Keratinocyte (primary cell): Measurements from ENCODE around the gene CDH15. TPM values are rescaled to one million over a fixed set of nuclear protein-coding genes. Genes with fewer than 3 reads are reported as not detected.

Experiments
- DNase-seq: peaks from one replicate; pipeline ENCODE4 v3.0.0-alpha.2; 2011; ENCODE audit warnings: low read depth, missing footprints, low spot score
- FAIRE-seq: peaks from 2 replicates; lab custom pipeline; 2011; peaks lifted over from hg19 to GRCh38; lab: Jason Lieb, UNC
- H2AFZ ChIP-seq: 2 replicates; pipeline ENCODE4 v1.6.0; 2012; ENCODE audit warnings: low read length, control low read depth, inconsistent platforms; ENCODE audit not compliant: control insufficient read depth
- H3K27ac ChIP-seq: 2 replicates; pipeline ENCODE4 v1.5.1; 2011; ENCODE audit warnings: low read length; ENCODE audit not compliant: control insufficient read depth, insufficient read depth
- H3K27me3 ChIP-seq: 3 replicates; pipeline ENCODE4 v1.6.0; 2011; ENCODE audit warnings: low read length; ENCODE audit not compliant: control insufficient read depth, insufficient read depth; ENCODE audit errors: extremely low read depth
- H3K36me3 ChIP-seq, 2 experiments: 2 replicates in 1 of 2; 3 replicates in 1 of 2; pipeline ENCODE4 v1.5.1; 2011; ENCODE audit warnings: low read length in 2 of 2, mild to moderate bottlenecking in 1 of 2; ENCODE audit not compliant: control insufficient read depth in 2 of 2, insufficient read depth in 2 of 2; ENCODE audit errors: extremely low read depth in 1 of 2
- H3K4me1 ChIP-seq: 3 replicates; pipeline ENCODE4 v1.5.1; 2011; ENCODE audit warnings: low read length; ENCODE audit not compliant: control insufficient read depth, insufficient read depth; ENCODE audit errors: extremely low read depth
- H3K4me2 ChIP-seq: 3 replicates; pipeline ENCODE4 v1.6.0; 2011; ENCODE audit warnings: low read depth, low read length; ENCODE audit not compliant: control insufficient read depth, insufficient read depth; ENCODE audit errors: extremely low read depth
- H3K4me3 ChIP-seq, 3 experiments: fragments of 200-600 bp in 1 of 3; sonication (generic) in 1 of 3; 2 replicates in 2 of 3; 3 replicates in 1 of 3; pipeline ENCODE4 v1.5.1; 2011 to 2016; ENCODE audit warnings: low read length in 3 of 3, mild to moderate bottlenecking in 3 of 3, control low read depth in 2 of 3, inconsistent platforms in 1 of 3, low read depth in 1 of 3, mixed read lengths in 1 of 3, mixed run types in 1 of 3, moderate library complexity in 1 of 3; ENCODE audit not compliant: control insufficient read depth in 2 of 3, insufficient read depth in 2 of 3; ENCODE audit errors: extremely low read depth in 1 of 3
- H3K79me2 ChIP-seq: 2 replicates; pipeline ENCODE4 v1.6.0; 2012; ENCODE audit warnings: low read length; ENCODE audit not compliant: control insufficient read depth, insufficient read depth
- H3K9ac ChIP-seq: 3 replicates; pipeline ENCODE4 v1.6.0; 2011; ENCODE audit warnings: low read length; ENCODE audit not compliant: control insufficient read depth, insufficient read depth; ENCODE audit errors: extremely low read depth
- H3K9me1 ChIP-seq: 3 replicates; pipeline ENCODE4 v1.6.0; 2011; ENCODE audit warnings: low read length; ENCODE audit not compliant: control insufficient read depth, insufficient read depth; ENCODE audit errors: extremely low read depth
- H3K9me3 ChIP-seq: 2 replicates; pipeline ENCODE4 v1.5.1; 2012; ENCODE audit warnings: low read depth, low read length; ENCODE audit not compliant: control insufficient read depth
- H4K20me1 ChIP-seq: 3 replicates; pipeline ENCODE4 v1.6.0; 2011; ENCODE audit warnings: low read length; ENCODE audit not compliant: control insufficient read depth, insufficient read depth; ENCODE audit errors: extremely low read depth
- EZH2 ChIP-seq: IDR thresholded peaks from one replicate; pipeline ENCODE4 v1.6.1; 2012; ENCODE audit warnings: inconsistent platforms, mild to moderate bottlenecking, low read length, moderate library complexity
- dilution Hi-C: fragments of 300-500 bp; cut with MboI; formaldehyde crosslinking; loops from one replicate; pipeline ENCODE4 v1.7.0; 2020; ENCODE audit warnings: low sequenced_read_pairs; ENCODE audit not compliant: extremely low pct_ligation_motif_present
- polyA plus RNA-seq, 5 experiments: library from polyadenylated mRNA; depleted of rRNA in 3 of 5; stranded (reverse) in 3 of 5; stranded (forward) in 1 of 5; unstranded in 1 of 5; fragments of >200 nt; gene quantifications; 1 replicate in 1 of 5; 2 replicates in 3 of 5; 3 replicates in 1 of 5; pipeline versions ENCODE4 v1.2.1 to v1.2.3, GENCODE V29; 2011 to 2012; ENCODE audit warnings: missing spikeins in 2 of 5, low read depth in 1 of 5, low replicate concordance in 1 of 5
- TF ChIP-seq, protein P1 (sequence below), 3 experiments: IDR thresholded peaks in 1 of 3; conservative IDR thresholded peaks in 1 of 3; optimal IDR thresholded peaks in 1 of 3; 2 replicates in 2 of 3; 3 replicates in 1 of 3; pipeline versions ENCODE3 to v1.5.1; 2011; ENCODE audit warnings: low read length in 3 of 3, mild to moderate bottlenecking in 3 of 3, moderate library complexity in 2 of 3, control low read depth in 1 of 3, inconsistent platforms in 1 of 3; ENCODE audit not compliant: insufficient read depth in 2 of 3; ENCODE audit errors: extremely low read depth in 1 of 3

CDH15 gene
- polyA plus RNA-seq, 1 donor (not counting 4 experiments of a cell fraction or from before 2014, with no cell fraction given) = not detected

DNA sequence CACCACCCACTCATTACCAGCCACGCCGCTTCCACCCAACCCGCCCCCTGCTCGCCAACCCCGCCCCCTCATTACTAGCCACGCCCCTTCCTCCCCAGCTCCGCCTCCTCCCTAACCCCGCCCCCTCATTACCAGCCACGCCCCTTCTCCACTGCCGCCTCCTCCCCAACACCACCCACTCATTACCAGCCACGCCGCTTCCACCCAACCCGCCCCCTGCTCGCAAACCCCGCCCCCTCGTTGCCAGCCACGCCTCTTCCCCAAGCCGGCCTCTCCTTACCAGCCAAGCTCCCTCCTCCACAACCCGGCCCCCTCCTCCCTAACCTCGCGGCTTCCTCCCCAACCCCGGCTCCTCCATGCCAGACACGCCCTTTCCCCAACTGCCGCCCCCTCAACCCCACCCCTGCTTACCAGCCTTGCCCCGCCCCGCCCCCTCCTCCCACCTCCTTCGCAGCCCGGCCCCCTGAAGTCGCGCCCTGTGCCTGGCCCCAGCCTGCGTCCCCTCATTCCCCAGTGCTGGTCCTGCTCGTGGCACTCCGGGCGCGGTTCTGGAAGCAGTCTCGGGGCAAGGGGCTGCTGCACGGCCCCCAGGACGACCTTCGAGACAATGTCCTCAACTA, 21.5 kb downstream of the CDH15 start:
- H3K4me2 ChIP-seq = no peak overlapping the region
- peaks cover 4% of the 10 kb centered on the region for H4K20me1 ChIP-seq
- H3K9ac ChIP-seq = no peak overlapping the region
- no peak for FAIRE-seq
- no peaks in the 10 kb centered on the region for H3K36me3 ChIP-seq
- no peaks in the 10 kb centered on the region for H3K9me1 ChIP-seq
- H2AFZ ChIP-seq = no peak overlapping the region
- TF ChIP-seq EZH2 = no peak
- TF ChIP-seq, protein P1, sequence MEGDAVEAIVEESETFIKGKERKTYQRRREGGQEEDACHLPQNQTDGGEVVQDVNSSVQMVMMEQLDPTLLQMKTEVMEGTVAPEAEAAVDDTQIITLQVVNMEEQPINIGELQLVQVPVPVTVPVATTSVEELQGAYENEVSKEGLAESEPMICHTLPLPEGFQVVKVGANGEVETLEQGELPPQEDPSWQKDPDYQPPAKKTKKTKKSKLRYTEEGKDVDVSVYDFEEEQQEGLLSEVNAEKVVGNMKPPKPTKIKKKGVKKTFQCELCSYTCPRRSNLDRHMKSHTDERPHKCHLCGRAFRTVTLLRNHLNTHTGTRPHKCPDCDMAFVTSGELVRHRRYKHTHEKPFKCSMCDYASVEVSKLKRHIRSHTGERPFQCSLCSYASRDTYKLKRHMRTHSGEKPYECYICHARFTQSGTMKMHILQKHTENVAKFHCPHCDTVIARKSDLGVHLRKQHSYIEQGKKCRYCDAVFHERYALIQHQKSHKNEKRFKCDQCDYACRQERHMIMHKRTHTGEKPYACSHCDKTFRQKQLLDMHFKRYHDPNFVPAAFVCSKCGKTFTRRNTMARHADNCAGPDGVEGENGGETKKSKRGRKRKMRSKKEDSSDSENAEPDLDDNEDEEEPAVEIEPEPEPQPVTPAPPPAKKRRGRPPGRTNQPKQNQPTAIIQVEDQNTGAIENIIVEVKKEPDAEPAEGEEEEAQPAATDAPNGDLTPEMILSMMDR (optimal IDR thresholded peaks at IDR 0.05 in 1 of 3, IDR thresholded peaks at IDR 0.05 in 1 of 3, conservative IDR thresholded peaks at IDR 0.05 in 1 of 3; ENCODE audit: extremely low read depth in 1 of 3, insufficient read depth in 2 of 3, low read length in 3 of 3) = no peak
- peak; percentile 36 for DNase-seq
- H3K4me3 ChIP-seq = peak overlapping the region in 1 of 3 experiments; percentile 2
- no peaks in the 10 kb centered on the region for H3K4me1 ChIP-seq
- H3K27ac ChIP-seq = no peak overlapping the region
- no peaks in the 10 kb centered on the region for H3K79me2 ChIP-seq
- dilution Hi-C loops = no loop called here
- peaks cover 9% of the 10 kb centered on the region for H3K27me3 ChIP-seq
- no peaks in the 10 kb centered on the region for H3K9me3 ChIP-seq

- Histone ChIP-seq H3K79me2 (no peaks in the 10 kb centered on the region), H3K4me3 (peak overlapping the region in 1 of 3 experiments; percentile 2), H3K9me3 (no peaks in the 10 kb centered on the region), H3K4me1 (no peaks in the 10 kb centered on the region), H3K4me2 (no peak overlapping the region), H3K36me3 (no peaks in the 10 kb centered on the region), H3K27me3 (peaks cover 9% of the 10 kb centered on the region), H2AFZ (no peak overlapping the region), H3K27ac (no peak overlapping the region), H4K20me1 (peaks cover 4% of the 10 kb centered on the region), H3K9ac (no peak overlapping the region), H3K9me1 (no peaks in the 10 kb centered on the region)
- TF ChIP-seq, protein P1 (optimal IDR thresholded peaks at IDR 0.05 in 1 of 3, IDR thresholded peaks at IDR 0.05 in 1 of 3, conservative IDR thresholded peaks at IDR 0.05 in 1 of 3; ENCODE audit: extremely low read depth in 1 of 3, insufficient read depth in 2 of 3, low read length in 3 of 3) = no peak
- no peak for TF ChIP-seq EZH2
- dilution Hi-C loops = no loop called here
- DNase-seq (no peak), FAIRE-seq (no peak)
These were observed 22.2 kb downstream of the CDH15 start for GRCh38 chr16:89193576-89194293.
